CD4-positive, alpha-beta T cell treated with Interleukin-15 for 1 hour (primary cell): ENCODE results near the gene FSTL4.

ENCODE experiments used
- DNase-seq: peaks from one replicate; pipeline ENCODE4 v3.0.0-alpha.2; 2020

FSTL4 gene

GRCh38 chr5:133511653-133512235, 100.6 kb downstream of the FSTL4 start:
- no peak for DNase-seq

DNA sequence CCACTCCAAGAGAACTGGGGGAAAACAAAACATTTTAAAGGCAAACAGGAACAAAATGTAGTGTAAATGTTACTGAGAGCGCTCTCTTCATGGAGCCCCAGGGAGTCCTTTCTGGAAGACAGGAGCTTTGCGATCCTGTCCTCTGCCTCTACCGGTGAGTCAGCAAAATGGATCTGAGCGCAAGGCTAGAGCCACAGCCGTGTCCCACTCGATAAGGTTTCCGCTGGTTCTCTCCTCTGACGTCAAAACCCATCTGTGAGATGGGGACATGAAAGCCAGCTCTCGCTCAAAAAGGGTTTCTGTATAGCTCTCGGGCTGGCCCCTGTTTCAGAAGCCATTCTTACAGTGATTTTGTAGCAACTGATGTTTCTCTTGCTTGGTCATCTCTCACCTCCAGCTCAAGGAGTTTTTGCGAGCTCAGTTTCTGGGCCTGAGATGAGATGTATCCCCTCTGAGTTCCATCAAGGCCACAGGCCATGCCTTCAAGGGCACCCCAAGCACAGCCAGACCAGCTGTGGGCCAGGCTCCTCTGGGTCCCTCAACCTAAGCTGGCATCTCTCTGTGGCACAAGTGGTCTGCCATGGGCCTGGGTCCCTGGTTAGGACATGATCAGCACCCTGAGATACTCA, 101.6 kb downstream of the FSTL4 start:
- no peak for DNase-seq

GRCh38 chr5:133509742-133510079, 102.6 kb downstream of the FSTL4 start:
- DNase-seq = no peak

DNA sequence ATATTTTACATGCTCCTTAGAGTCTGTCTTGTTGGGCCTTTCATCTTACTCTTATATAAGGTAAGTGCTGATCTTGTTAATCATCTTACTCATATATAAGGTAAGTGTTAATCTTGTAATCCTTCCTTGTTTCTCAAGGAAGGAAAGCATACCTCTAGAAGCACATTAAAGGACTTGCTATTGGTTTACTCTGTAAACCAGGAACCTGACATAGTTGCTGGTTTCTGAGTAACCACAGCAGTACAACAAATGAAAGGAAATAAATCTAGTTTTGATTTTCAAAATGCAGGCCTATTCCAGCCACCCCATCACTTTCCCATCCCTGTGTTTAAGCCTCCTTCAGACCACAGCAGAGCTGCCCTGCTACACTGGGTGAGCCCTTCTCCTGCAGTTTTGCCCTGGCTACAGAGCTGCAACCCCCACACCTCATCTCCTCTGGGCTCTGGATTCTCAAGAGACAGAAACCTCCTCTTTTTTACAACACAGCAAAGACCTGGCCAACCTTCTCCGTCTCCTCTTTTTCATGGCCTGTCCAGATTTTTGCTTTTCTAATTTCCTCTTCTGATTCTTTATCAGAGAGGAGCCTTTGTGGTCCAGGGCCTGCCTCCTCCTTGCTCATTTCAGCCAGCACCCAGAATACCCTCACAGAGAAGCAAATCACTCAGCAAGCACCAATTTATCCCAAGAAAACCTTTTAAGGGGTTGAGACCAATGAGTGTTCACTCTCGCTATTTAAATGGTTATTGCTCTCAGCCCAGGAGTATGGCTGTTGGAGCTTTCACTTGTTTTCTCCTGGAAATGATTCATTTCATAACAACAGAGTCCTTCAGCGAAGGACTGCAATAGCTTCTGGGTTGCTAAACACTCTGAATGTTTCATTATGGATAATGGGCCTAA, 103.2 kb downstream of the FSTL4 start:
- no peak for DNase-seq

DNA sequence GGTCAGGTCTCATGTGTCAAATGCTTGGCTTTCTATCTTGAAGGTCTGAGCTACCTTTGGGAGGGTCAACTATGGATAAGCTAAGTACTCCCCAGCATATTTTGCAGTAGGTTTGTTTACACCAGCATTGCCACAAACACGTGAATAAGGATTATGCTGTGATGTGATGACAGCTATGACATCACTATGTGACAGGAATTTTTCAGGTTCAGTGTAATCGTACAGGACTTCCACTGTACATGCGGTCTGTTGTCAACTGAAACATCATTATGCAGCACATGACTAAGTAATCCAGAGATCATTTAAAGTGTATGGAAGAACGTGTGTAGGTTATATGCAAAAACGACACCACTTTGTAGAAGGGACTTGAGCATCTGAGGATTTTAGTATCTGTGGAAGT, 104.0 kb downstream of the FSTL4 start:
- DNase-seq = no peak

DNA sequence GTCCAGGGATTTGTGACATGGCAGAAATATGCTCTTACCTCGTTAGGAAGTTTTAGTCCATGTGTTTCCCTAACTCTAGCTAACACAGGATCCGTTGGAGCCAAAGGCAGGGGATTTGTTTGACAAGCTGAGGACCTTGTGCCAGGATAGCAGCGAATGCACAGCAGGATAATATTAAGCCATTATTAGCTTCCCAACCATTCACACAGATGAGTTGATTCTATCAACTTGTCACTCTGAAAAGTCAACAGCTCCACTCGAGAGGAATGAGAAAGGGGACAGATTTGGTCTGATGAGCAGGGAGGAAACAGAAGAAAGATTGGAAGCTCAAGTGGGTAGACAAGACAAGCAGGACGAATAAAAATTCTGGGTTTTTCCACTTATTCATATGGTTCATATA, 106.2 kb downstream of the FSTL4 start:
- DNase-seq = no peak

- DNase-seq = no peak
Measured at GRCh38 chr5:133503511-133503910, 108.8 kb downstream of the FSTL4 start.

DNA sequence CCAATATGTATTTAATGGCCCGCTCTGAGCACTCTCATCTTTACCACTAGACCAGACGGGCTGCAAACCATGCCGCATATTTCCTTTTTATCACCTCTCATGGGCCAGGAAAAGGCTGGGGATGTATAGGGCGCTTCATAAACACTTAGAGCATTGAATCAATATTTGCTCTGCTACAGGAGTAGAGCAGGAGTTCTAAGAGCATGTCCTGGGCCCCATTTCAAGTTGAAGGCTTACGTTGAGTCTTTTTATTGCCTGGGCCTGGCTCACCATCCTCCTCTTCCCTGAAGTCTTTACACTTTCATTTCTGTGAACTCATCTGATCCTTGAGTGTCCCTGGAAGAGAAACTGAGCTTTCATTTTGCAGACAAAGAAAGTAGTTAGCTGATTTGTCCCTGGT, 112.4 kb downstream of the FSTL4 start:
- no peak for DNase-seq

DNA sequence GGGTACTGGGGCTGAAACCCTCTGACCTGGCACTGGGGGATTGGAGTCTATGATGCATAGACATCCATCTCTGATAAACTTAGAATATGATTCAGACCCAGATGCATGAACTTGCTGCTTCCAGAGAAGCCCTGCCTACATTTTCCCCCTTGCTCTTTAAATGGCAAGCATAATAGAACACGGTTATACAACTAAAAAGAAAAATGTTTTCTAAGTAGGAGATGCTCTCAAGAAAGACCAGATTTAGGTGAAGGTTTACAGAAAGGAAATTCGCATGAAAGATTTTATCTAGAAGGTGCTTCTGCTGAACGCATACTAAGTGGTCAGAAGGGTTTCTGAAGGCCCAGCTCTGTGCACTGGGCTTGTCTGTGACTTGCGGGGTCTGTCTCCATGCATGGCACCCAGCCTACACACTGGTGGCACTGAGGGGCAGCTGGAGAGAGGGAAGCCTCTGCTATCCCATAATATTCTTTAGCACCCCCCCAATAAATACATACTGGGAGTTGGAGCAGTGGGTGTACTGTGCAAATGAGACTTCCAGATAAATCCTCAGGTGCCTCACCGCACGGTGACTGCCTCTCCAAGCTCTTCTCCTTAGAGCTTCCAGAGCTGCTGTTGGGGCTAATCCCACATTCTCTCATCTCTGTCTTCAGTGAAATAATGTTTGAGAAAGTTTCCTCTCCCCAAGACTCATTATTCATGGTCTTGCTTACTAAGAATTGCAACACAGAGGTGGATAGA, 114.6 kb downstream of the FSTL4 start:
- no peak for DNase-seq

DNA sequence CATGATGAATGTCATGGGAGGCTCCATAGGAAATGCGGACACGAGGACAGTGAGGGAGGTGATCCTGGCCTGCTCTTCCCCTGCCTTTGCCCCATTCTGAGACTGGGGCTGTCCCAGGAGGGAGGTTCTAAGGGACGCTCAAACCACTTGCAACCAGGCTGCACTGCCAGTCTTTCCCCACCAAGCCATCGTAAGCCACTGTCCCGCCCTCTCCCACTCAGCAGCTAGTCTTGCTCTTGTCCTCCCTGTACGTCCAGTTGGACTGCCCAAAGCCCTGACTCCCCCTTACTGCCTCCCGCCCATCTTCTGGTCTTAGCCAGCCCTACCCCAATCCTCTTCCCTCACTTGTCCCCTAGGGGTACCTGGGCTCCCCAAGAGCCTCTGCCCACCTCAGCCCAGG, 115.7 kb downstream of the FSTL4 start:
- no peak for DNase-seq

DNA sequence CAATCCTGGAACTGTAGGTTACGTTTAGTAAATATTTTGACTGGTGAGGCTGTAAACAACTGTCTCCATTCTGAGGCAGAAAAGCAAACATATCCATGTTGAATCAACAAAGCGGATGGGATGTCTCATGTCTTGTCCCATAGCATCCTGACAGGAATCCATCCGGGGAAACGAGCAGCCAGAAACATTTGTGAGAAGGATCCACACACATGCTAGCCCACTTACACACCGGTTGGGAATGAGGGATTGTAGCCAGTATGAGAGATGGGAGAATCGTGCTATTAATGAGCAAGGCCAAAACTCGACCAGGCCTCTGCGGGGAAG, 117.5 kb downstream of the FSTL4 start:
- no peak for DNase-seq

GRCh38 chr5:133494232-133494922, 118.0 kb downstream of the FSTL4 start:
- no peak for DNase-seq

DNA sequence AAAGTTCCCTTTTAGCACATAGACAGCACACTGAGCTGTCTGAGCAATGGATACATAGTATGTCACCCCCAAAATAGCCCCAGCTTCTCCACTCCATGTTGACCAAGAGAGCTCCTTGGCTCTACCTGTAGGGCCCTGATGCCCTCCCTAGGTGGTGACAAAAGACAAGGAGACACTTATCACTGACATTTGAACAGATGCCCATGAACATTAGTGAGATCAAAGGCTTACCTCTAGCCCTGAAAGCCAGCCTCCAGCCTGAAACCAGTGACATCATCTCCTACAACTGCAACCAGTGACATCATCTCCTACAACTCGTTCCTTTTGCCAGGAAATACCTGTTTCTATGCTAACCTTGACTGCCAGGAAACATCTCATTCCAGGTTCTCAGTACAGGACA, 122.7 kb downstream of the FSTL4 start:
- no peak for DNase-seq

- no peak for DNase-seq
Measured at GRCh38 chr5:133487093-133487492, 125.2 kb downstream of the FSTL4 start.

GRCh38 chr5:133485468-133485867, 126.9 kb downstream of the FSTL4 start:
- no peak for DNase-seq

- DNase-seq = no peak
Measured at GRCh38 chr5:133483406-133484090, 128.8 kb downstream of the FSTL4 start.

GRCh38 chr5:133482028-133482427, 130.3 kb downstream of the FSTL4 start:
- DNase-seq = no peak

DNA sequence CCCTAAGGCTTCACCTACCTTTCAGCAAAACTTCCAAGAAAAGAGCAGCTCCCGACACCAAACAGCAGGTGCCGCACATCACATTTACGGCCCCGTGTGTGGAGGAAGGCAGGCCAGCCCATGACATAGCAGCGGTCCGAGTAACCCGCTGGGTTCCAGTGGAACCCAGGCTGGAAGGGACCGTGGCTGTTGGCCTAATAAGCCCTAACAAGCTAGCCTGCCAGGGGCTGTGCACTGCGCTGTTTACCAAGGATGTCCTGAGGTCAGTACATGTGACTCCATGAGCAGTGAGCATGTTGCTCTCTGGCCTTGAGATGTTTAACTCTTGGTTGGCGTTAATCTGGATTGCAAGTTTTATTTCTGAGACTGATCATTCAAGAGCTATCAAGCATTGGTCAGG, 131.5 kb downstream of the FSTL4 start:
- no peak for DNase-seq

GRCh38 chr5:133480366-133480765, 132.0 kb downstream of the FSTL4 start:
- no peak for DNase-seq

- no peak for DNase-seq
Measured at GRCh38 chr5:133478199-133478985, 133.9 kb downstream of the FSTL4 start.

GRCh38 chr5:133475986-133476385, 136.4 kb downstream of the FSTL4 start:
- DNase-seq = no peak
